Right ventricle myocardium inferior (tissue), 1 donor: ENCODE results near the gene ATOH8. TPM values are rescaled to one million over a fixed set of nuclear protein-coding genes. Genes with fewer than 3 reads are reported as not detected.
A peak's percentile ranks its signal among the peaks of the same experiment; 100 is the strongest.

Experiments
- ATAC-seq: fragments of 200-7000 bp; cut with Tn5 transposase; one replicate; pipeline ENCODE4 v1.9.1; 2020; ENCODE audit warnings: mild to moderate bottlenecking, moderate library complexity
- DNase-seq: peaks from one replicate; pipeline ENCODE4 v3.0.0; 2021; ENCODE audit errors: missing footprints
- intact Hi-C: fragments of 100-400 bp; cut with DNase I; formaldehyde crosslinking; loops from one replicate; pipeline ENCODE4 v1.11.0; 2022
- total RNA-seq: library from RNA; stranded (reverse); fragmentation: NEBNext Ultra II Directional; extraction: Animal tissue kit (Norgen Biotek cat#: 25700); gene quantifications from one replicate; pipeline ENCODE4 v1.2.1, GENCODE V29; 2021
- donor health status: DM: no; HTN: yes; CAD: no; lungs with severe emphysema.

ATOH8 gene
- total RNA-seq, 1 donor from 2014 or later: 29.1 TPM

- intact Hi-C loops: no loop called here
- ATAC-seq: no peak
- no peak for DNase-seq
These were observed 37.4 kb upstream of the ATOH8 start for GRCh38 chr2:85716346-85716914.

- intact Hi-C loops: no loop called here
- no peak for DNase-seq
- ATAC-seq: no peak
These were observed 36.3 kb upstream of the ATOH8 start for GRCh38 chr2:85717308-85718008.

- no peak for DNase-seq
- ATAC-seq: no peak
These were observed 35.8 kb upstream of the ATOH8 start for GRCh38 chr2:85718009-85718391.

GRCh38 chr2:85718885-85719492 is 34.8 kb upstream of the ATOH8 start:
- intact Hi-C loops: no loop called here
- ATAC-seq: peak; percentile 15
- no peak for DNase-seq

More at GRCh38 chr2:85718009-85718391, 35.8 kb upstream of the ATOH8 start:
- intact Hi-C loops: no loop called here

- ATAC-seq: peak; percentile 76
- peak; percentile 83 for DNase-seq
- intact Hi-C loops: loop anchor here (10.0 kb wide), 1 partner anchor 365 kb away; no protein-coding TSS in a partner anchor
These were observed 34.1 kb upstream of the ATOH8 start for GRCh38 chr2:85719609-85720240.

- ATAC-seq (no peak), DNase-seq (no peak)
- intact Hi-C loops: loop anchor here (10.0 kb wide), 1 partner anchor 364 kb away; no protein-coding TSS in a partner anchor
These were observed 33.3 kb upstream of the ATOH8 start for GRCh38 chr2:85720533-85720932.

- no peak for DNase-seq
- ATAC-seq: no peak
- intact Hi-C loops: loop anchor here (10.0 kb wide), 1 partner anchor 363 kb away; no protein-coding TSS in a partner anchor
These were observed 32.1 kb upstream of the ATOH8 start for GRCh38 chr2:85721641-85722040.

GRCh38 chr2:85722519-85722918 is 31.3 kb upstream of the ATOH8 start:
- ATAC-seq: no peak
- DNase-seq: no peak
- intact Hi-C loops: loop anchor here (10.0 kb wide), 1 partner anchor 362 kb away; no protein-coding TSS in a partner anchor

GRCh38 chr2:85723707-85724360 is 30.0 kb upstream of the ATOH8 start:
- DNase-seq (no peak), ATAC-seq (no peak)
- intact Hi-C loops: loop anchor here (10.0 kb wide), 1 partner anchor 361 kb away; no protein-coding TSS in a partner anchor

- intact Hi-C loops: loop anchor here (10.0 kb wide), 1 partner anchor 360 kb away; no protein-coding TSS in a partner anchor
- DNase-seq: no peak
- no peak for ATAC-seq
These were observed 29.0 kb upstream of the ATOH8 start for GRCh38 chr2:85724731-85725181.

GRCh38 chr2:85725451-85725850 is 28.3 kb upstream of the ATOH8 start:
- intact Hi-C loops: loop anchor here (10.0 kb wide), 1 partner anchor 359 kb away; no protein-coding TSS in a partner anchor
- no peak for DNase-seq

GRCh38 chr2:85727798-85728197 is 26.0 kb upstream of the ATOH8 start:
- intact Hi-C loops: loop anchor here (2.0 to 10.0 kb wide), 3 partner anchors 69 to 357 kb away; no protein-coding TSS in a partner anchor
- DNase-seq (no peak), ATAC-seq (no peak)

More at GRCh38 chr2:85725451-85725850, 28.3 kb upstream of the ATOH8 start:
- ATAC-seq: no peak

- ATAC-seq (no peak), DNase-seq (no peak)
- intact Hi-C loops: loop anchor here (2.0 to 10.0 kb wide), 3 partner anchors 68 to 356 kb away; no protein-coding TSS in a partner anchor
These were observed 25.4 kb upstream of the ATOH8 start for GRCh38 chr2:85728342-85728741.

GRCh38 chr2:85728883-85729824 is 24.6 kb upstream of the ATOH8 start:
- DNase-seq (peak; percentile 93), ATAC-seq (peak; percentile 95)
- intact Hi-C loops: loop anchor here (1.0 to 10.0 kb wide), 4 partner anchors 68 to 356 kb away; no protein-coding TSS in a partner anchor

GRCh38 chr2:85729825-85730510 is 23.8 kb upstream of the ATOH8 start:
- intact Hi-C loops: loop anchor here (1.0 to 10.0 kb wide), 4 partner anchors 67 to 355 kb away; no protein-coding TSS in a partner anchor
- no peak for ATAC-seq
- DNase-seq: no peak

- intact Hi-C loops: no loop called here
These were observed 23.0 kb upstream of the ATOH8 start for GRCh38 chr2:85730686-85731230.

More at GRCh38 chr2:85730686-85731230, 23.0 kb upstream of the ATOH8 start:
- DNase-seq: no peak
- no peak for ATAC-seq
